Frontal cortex (tissue), 4 donors: ENCODE measurements around the gene ASAP3. TPM values are rescaled to one million over a fixed set of nuclear protein-coding genes. Genes with fewer than 3 reads are reported as not detected.
"Not testable (repeated sequence)": the region's sequence is repeated elsewhere in the genome, so short reads cannot be mapped to it uniquely, and the experiment has no call there.

Experiments
- DNase-seq, 2 donors: peaks; one replicate each; pipeline ENCODE4 v3.0.0; 2012; ENCODE audit warnings: low spot score in 2 of 2
- FAIRE-seq: peaks from 2 replicates; lab custom pipeline; 2012; peaks lifted over from hg19 to GRCh38; lab: Jason Lieb, UNC
- total RNA-seq: library from RNA; depleted of rRNA; stranded (reverse); fragments of >200 nt; gene quantifications from one replicate; pipeline ENCODE4 v1.2.3, GENCODE V29; 2014
- donor health status: control.
- donor health status: control.
- donor health status: control.

ASAP3 gene
- total RNA-seq, 1 donor from 2014 or later: 7.7 TPM

DNA sequence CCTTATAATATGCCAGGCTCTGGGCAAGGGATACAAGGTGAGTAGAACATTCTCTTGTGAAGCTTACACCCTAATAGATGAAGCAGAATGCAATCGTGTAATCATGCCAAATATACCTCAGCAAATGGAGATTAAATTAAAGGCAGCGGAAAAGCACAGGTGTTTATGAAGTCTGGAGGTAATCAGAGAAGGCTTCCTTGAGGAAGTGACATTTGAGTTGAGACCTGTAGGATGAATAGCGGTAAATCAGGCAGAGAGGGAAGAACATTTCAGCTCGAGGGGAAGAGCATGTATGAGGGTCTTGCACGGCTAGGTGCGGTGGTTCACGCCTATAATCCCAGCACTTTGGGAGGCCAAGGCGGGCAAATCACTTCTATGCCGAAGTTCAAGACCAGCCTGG lies 33.6 kb upstream of the ASAP3 start:
- DNase-seq (no peak), FAIRE-seq (no peak)

DNA sequence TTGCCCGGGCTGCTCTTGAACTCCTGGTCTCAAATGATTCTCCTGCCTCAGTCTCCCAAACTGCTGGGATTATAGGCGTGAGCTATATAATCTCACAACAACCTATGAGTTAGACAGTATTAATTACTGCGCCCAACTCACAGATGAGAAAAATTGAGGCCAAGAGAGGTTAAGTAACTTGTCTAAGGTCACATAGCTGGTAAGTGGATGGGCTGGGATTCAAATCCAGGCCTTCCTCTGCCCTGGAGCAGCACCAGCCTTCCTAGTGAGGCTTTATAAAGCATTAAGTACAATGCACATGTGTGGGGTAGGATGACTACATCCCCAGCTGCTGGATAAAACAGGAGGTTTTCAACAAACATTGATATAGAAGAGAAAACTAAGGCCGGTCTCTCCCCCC lies 31.9 kb upstream of the ASAP3 start:
- DNase-seq (no peak), FAIRE-seq (no peak)

DNA sequence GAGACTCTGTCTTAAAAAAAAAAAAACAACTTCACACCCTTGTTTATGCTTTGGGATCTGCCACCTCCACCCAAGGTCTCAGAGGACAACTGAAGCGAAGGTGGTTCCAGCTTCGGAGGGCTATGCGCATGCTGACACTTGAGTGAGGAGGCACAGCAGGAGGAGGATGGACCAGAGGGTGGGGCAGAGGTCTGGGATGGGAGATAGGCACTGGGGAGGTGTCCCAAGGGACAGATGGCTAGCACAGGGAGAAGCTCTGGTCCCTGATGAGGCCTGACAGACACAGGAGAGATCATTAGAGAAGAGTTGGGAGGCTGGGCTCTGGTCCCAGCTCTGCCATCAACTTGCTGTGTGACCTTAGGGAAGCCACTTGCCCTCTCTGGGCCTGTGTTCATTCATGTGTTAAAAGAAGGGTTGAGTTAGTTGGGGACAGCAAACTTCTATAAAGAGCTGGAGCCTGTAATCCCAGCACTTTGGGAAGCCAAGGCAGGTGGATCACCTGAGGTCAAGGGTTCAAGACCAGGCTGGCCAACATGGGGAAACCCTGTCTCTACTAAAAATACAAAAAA lies 30.2 kb upstream of the ASAP3 start:
- DNase-seq: no peak
- FAIRE-seq: no peak

DNA sequence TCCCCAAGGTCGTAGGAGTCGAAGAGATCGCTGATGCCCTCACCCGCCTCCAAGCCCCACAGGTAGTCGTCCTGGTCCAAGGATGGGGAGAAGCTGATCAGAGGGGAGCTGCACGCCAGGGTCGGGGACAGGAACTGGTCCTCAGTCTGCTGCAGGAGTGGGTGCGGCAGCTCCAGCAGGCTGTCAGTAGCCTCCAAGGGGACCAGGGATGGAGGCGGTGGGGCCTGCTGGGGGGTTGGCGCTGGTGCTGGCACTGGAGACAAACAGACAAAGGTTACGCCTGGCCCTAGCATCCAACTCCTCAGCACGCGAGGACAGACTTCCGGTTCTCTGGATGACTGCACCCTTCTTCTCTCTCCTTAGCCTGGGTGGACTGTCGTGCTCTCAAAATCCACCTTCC lies 25.9 kb upstream of the ASAP3 start:
- FAIRE-seq: no peak

DNA sequence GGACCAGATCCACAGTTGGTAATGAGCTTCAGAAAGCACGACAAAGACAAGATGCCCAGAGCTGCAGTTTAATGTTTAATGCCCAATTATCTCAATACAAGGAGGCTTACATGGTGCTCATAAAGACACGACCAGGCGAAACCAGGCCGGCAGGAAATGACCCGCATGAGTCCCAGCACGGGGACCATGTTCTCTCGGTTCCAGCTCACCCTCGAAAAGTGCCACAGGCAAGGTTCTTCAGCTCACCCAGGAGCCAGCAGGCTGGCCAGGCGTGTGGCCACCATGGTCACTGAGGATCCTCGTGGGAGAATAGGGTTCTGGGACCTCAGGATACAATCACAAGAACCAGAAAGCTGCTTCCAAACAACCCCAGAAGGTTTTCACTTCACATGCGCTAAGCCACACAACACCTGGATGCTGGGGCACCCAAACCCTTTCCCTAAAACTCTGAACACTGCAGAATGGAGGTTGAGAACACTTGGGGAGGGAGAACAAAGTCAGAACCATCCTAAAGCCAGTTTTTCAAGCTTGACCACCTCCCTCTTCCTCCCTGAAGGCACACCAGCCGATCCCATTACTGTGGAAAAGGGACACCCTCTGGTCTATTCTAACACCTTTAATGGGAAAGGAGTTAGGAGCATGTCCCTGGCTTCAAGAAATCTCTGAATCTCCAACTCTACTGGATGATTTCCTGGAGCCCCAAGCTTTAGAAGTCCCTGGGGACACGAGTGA lies 22.6 kb upstream of the ASAP3 start:
- DNase-seq: no peak
- FAIRE-seq: no peak

More for the DNA sequence above, 25.9 kb upstream of the ASAP3 start:
- DNase-seq: no peak

DNA sequence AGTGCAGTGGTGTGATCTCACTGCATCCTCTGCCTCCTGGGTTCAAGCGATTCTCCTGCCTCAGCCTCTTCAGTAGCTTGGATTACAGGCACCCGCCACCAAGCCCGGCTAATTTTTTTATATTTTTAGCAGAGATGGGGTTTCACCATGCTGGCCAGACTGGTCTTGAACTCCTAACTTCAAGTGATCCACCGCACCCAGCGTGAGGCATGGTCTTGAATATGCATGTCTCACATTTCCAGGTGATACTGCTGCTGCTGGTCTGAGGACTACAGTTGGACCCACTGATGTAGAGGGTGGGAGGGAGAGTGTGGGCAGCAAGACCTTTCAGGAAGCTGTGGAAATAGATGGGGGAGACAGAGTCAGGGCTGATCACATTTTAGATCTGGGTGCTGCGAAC lies 21.9 kb upstream of the ASAP3 start:
- FAIRE-seq: no peak
- DNase-seq: no peak

DNA sequence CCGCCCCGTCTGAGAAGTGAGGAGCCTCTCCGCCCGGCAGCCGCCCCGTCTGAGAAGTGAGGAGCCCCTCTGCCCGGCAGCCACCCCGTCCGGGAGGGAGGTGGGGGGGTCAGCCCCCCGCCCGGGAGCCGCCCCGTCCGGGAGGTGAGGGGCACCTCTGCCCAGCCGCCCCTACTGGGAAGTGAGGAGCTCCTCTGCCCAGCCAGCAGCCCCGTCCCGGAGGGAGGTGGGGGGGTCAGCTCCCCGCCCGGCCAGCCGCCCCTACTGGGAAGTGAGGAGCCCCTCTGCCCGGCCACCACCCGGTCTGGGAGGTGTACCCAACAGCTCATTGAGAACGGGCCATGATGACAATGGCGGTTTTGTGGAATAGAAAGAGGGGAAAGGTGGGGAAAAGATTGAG lies 20.2 kb upstream of the ASAP3 start:
- not testable (repeated sequence) for DNase-seq, FAIRE-seq

DNA sequence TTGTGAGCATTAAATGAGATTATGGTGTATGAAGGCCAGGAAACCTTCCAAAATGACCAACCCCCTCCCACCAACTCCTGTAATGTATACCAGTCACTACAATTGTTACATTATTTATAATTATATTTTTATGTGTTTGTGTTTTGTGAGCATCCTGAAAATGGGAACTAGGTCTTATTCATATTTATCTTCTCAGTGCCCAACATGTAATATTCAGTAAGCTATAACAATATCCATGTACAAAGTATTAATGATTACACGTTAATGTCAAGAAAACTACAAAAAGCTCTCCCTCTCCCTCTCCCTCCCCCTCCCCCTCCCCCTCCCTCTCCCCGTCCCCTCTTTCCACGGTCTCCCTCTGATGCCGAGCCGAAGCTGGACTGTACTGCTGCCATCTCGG lies 19.0 kb upstream of the ASAP3 start:
- DNase-seq (no peak), FAIRE-seq (no peak)

DNA sequence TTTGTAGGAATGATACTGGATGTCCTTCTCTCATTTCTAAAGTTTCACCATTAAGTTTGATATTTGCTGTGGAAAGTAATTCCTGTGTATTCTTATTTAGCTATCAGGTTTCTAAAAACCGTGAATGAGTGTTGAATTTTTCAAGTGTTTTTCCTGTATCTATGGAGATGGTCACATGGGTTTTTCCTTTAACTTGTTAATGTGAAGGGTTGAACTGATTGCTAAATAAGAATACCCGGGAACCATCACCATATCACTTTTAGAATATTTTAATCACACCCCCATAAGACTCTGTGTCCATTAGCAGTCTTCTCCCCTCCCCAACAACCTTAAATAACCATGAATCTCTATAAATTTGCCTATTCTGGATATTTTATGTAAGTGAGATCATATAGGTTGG lies 16.5 kb upstream of the ASAP3 start:
- DNase-seq: no peak
- FAIRE-seq: no peak

DNA sequence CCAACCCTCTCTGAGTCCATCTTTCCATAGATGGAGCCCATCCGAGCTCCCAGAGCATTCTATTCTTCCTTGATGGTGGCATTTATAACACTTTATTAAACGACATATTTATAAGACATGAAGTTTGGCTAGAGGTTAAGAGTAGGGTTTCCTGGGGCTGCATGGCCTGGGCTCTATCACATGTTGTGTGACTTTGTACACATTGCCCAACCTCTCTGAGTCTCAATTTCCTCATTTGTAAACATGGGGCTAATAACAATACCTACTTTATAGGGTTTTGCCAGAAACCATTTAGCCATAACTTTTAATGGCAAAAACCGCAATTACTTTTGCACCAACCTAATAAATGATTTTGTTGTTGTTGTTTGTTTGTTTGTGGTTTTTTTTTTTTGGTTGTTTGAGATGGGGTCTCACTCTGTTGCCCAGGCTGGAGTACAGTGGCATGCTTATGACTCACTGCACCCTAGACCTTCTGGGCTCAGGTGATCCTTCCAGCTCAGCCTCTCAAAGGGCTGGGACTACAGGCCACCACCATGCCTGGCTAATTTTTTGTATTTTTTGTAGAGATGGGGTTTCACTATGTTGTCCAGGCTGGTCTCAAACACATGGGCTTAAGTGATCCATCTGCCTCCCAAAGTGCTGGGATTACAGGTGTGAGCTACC lies 13.9 kb upstream of the ASAP3 start:
- FAIRE-seq: no peak

DNA sequence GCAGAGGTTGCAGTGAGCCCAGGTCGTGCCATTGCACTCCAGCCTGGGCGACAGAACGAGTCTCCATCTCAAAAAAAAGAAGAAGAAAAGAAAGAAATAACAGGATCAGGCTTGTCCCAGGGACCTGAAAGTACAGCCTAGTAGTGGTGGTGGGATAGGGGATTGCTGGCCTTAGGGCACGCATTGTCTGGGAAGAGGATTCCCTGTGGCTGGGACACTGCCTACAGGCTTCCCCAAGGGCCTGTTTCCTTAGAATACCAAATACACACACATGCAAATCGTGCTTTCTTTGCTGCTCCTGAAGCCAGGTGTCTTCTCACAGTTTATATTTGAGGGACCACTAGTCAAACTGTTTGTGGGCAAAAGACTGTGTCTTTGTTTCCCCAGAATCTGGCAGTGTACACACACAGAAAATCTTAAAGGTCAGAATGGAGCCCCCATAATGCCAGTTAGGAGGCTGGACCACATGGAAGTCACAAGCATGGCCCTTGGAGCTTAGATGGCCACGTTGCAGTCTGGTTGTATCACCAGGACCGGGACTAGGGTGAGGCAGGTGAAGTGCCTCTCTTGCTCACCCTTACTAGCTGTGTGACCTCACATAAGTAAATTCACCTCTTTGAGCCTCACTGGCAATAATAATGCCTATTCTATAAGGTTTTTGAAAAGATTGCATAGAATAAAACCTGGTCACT lies 12.7 kb upstream of the ASAP3 start:
- no peak for FAIRE-seq
- DNase-seq: no peak

More for the DNA sequence above, 13.9 kb upstream of the ASAP3 start:
- DNase-seq: no peak

DNA sequence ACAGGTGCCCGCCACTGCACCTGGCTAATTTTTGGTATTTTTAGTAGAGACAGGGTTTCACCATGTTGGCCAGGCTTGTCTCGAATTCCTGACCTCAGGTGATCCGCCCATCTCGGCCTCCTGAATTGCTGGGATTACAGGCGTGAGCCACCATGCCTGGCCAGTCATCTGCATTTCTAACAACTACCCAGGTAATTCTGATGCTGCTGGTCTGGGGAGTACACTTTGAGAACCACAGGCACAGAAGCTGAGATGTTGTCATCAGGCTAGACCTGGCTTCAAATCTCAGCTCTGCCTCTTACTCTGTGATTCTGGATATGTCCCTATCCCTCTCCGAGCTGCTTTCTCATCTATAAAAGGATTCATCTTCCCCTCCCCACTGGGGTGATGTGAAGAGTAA lies 10.9 kb upstream of the ASAP3 start:
- DNase-seq, FAIRE-seq: not testable (repeated sequence)

DNA sequence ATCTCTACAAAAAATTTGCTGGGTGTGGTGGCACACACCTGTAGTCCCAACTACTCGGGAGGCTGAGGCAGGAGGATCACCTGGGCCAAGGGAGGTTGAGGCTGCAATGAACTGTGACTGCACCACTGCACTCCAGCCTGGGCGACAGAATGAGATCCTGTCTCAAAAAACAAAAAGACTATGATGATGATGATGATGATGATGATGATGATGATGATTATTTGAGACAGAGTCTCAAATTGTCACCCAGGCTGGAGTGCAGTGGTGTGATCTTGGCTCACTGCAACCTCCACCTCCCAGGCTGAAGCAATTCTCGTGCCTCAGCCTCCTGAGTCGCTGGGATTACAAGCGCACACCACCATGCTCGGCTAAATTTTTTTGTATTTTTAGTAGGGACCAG lies 8.8 kb upstream of the ASAP3 start:
- DNase-seq, FAIRE-seq: not testable (repeated sequence)

DNA sequence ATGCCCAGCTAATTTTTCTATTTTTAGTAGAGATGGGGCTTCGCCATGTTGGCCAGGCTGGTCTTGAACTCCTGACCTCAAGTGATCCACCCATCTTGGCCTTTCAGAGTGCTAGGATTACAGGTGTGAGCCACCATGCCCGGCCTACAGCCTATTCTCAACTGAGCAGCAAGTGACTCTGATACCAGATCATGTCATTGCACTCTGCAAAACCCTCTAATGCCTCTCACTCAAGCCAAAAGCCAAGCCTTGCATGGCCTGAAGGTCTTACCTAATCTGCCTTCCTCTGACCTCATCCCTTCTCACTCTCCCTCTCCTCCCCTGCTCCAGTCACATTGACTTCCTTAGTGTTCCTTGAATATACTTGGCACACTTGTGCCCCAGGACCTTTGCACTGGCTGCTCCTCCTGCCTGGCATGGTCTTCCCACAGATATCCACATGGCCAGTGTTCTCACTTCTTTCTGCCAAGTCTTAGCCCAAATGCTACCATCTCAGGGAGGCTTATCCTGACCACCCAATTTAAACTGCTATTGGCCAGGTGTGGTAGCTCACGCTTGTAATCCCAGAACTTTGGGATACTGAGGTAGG lies 8.2 kb upstream of the ASAP3 start:
- DNase-seq (no peak), FAIRE-seq (no peak)

DNA sequence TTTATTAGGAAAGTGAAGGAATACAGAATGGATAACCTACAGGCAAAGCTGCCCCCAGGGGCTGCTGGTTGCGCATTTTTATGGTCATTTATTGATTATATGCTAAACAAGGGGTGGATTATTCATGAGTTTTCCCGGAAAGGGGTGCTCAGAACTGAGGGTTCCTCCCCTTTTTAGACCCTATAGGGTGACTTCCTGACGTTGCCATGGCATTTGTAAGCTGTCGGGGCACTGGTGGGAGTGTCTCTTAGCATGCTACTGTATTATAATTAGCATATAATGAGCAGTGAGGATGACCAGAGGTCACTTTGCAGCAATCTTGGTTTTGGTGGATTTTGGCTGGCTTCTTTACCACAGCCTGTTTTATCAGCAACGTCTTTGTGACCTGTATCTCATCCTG lies 5.9 kb upstream of the ASAP3 start:
- DNase-seq: no peak
- no peak for FAIRE-seq

DNA sequence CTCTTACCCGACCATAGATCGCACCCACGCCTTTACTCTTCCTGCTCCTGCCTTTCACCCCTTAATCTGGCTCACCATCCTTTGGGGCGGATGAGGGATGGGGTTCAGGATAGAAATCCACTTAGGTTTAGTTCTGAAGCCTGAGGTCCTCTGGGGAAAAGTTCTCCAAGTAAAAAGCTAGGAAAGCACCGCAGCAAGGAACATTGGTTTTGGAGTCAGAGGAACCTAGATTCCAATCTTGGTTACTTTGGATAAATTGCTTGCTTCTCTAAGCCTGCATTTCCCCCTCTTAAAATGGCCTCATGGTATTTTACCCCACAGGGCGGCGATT lies 988 bp upstream of the ASAP3 start:
- FAIRE-seq: no peak
- no peak for DNase-seq

DNA sequence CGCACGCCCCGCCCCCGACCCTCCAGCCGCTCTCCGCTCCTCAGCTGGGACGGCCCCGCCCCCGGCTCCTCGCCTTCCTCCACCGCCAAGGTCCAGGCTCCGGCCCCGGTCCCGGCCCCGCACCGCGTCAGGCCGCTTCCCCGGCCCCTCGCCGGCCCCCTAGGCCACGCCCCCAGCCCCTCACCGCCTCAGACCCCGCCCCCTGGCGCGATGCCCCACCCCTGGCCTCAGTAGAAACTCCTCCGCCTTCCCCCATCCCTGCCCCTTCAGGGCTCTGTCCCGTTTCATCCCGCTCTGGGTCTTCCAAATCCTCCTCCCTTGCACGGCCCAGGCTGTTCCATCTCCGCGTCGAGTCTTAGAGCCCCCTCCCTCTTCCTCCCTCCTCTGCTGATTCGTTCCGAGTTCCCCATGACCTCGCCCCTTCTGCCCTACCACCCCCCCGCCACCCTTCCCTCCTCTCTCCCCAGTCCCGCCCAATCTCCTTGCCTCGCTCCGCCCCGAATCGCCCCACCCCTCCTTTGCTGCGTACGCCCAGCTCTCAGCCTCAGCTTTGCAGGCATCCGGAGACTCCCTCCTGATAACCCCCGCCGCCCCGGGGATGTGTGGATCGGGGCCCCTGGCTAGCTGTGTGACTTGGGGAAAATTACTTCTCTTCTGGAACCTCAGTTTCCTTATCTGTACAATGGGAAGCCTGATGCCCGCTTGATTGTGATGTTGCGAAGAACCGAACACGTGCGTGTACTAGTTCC lies 448 bp upstream of the ASAP3 start:
- DNase-seq (peak; percentile 89 to 97), FAIRE-seq (no peak)

DNA sequence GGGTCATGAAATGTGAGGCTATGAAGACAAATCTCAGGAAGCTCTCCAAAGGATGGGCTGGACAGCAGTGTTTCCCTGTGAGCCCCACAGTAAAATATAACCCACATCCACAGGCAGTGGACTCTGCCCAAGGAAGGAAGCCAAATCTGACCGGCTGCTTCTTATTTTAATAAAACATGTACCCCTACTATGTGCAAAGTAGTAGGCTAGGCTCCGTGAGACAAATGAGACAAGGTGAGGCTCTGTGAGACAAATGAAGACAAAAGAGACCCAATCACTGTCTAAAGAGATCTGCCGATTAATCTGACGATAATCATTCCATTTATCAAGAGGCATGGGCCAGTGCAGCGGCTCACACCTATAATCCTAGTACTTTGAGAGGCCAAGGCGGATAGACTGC lies 2.1 kb downstream of the ASAP3 start:
- DNase-seq (no peak), FAIRE-seq (no peak)

DNA sequence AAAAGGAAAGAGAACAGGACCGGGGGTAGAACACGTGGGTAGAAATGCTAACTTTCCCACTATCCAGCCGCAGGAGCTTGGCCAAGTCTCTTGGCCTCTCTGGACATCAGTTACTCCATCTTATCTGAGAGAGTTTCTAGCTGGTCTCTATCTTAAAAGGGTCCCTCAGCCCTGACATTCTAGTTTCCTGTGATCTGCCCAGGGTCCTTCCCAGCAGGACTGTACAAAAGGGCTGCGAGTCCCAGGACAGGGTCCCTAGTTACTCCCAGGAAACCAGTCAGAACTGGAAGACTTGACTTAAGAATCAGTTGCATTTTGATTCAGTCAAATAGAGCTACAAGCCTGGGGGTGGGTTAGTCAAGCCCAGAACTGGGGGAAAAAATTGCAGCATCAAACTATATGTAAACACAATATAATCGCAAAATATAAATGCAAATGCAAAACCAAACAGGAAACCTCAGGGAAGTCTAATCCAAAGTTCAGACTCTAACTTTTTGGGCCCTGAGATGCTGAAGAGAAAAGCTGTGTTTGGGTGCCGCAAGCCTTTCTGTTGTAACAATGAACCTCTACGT lies 2.9 kb downstream of the ASAP3 start:
- DNase-seq: no peak
- FAIRE-seq: no peak
